ENCODE measurements around the gene CRISPLD2.
"Not testable (repeated sequence)": the region's sequence is repeated elsewhere in the genome, so short reads cannot be mapped to it uniquely, and the experiment has no call there.

Gene CRISPLD2

DNA sequence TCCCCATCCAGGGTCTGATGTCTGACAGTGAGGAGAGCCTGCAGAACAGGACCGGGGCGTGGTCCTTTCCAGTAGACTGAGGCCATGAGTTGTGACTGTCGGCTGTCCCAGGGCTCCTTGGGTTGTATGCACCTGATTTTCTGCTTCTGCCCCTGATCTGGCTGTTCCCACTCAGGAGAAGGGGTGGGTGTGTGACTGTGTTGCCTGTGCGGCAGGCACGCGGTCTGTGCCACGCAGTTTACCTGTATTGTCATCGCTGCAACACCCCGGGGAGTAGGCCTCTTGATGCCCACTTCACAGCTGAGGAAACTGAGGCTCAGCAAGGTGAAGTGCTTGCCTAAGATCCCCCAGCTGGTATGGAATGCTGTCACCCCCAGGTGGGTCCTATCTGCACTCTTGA is 1.4 kb downstream of the CRISPLD2 start:
- DNase-seq (ENCODE audit: low read depth in 3 of 3, low spot score in 1 of 3): no peak

DNA sequence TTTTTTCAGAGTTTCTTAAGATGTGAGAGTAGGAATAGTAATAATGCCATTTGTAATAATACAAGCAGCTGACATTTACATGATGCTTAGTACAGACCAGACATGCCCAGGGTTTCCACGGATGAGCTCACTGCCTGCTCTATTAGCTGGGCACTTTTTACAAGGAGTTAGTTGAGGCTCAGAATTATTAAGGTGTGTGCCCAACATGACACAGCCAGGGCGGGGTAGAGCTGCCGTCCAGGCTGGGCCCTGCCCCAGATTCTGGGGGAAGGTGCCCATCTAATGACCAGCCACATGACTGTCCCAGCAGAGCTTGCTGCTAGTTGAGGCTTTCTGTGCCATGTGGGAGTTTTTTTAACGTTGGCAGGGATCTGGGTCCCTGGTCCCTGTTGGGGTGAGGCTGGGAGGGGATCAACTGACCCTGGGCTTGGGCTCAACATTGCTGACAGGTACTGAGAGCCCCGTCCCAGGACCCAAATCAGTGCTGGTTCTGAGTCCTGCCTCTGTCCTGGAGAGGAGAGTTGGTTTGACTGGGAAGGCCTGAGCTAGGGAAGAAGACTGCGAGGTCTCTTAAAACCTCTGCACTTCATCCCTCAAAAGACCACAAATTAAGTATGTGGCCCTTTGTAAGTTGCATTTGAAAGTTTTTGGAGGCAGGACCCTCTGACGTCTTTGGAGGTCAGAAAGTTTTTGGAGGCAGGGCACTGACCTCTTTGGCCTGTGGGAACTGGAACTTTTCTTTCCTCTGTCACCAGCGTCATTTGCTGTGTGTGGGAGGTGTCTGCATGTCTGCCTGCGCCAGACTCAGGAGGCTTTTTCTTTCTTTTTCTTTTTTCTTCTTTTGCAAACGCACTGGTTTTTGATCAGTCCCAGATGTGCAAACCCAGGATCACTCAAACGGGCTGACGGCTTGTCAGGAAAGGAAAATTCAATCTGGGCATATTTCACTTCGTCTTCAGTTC is 2.2 kb downstream of the CRISPLD2 start:
- DNase-seq (ENCODE audit: low read depth in 3 of 3, low spot score in 1 of 3): no peak

DNA sequence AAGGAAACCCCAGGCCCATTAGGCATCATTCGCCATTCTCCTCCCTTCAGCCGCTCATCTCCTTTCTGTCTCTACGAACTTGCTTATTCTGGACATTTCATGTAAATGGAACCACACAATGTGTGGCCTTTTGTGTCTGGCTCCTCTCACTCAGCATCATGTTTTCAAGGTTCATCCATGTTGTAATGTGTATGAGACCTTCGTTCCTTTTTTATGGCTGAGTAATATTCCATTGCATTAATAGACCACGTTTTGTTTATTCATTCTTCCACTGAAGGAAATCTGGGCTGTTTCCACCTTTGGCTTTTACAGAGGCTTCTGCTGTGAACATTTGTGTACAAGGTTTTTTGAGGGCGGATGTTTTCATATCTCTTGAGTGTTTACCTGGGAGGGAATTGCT is 3.2 kb downstream of the CRISPLD2 start:
- DNase-seq (ENCODE audit: low read depth in 3 of 3, low spot score in 1 of 3): no peak

DNA sequence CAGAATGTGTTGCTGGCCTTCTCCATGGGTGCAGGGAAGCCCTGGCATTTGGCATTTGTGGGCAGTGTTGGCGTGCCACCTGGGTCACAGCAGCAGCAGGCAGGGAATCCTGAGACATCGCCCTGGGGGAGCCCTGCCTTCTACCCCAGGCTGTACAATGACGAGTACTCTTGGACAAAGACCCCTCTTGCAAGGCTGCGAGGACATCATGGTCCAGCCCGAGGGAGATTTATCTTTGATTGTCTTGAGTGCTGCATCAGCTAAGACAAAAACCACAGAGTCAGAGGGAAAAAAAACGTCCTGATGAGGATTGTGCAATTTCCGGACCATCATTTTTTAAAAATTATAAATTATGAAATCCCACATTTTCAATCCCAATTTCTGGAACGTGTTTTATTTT is 3.7 kb downstream of the CRISPLD2 start:
- no peak for DNase-seq (ENCODE audit: low read depth in 3 of 3, low spot score in 1 of 3)

DNA sequence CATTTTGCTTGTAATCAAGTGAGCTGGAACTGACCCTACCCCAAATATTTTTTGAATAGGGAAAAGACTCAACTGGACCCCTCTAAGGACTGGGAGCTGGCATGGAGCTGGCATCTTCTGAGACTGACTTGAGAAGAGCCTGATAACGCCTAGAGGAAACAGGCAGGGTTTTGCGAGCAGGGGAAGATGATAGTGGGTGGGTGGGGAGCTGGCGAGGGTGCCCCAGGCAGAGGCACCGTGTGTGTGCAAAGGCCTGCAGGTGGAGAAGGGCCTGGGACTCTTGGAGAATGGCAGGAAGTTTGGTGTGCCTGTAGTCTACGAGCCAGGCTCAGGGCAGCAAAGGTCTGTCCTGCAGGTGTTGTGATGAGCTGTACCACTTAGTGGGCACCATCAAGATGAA is 4.1 kb downstream of the CRISPLD2 start:
- DNase-seq (ENCODE audit: low read depth in 3 of 3, low spot score in 1 of 3): no peak

DNA sequence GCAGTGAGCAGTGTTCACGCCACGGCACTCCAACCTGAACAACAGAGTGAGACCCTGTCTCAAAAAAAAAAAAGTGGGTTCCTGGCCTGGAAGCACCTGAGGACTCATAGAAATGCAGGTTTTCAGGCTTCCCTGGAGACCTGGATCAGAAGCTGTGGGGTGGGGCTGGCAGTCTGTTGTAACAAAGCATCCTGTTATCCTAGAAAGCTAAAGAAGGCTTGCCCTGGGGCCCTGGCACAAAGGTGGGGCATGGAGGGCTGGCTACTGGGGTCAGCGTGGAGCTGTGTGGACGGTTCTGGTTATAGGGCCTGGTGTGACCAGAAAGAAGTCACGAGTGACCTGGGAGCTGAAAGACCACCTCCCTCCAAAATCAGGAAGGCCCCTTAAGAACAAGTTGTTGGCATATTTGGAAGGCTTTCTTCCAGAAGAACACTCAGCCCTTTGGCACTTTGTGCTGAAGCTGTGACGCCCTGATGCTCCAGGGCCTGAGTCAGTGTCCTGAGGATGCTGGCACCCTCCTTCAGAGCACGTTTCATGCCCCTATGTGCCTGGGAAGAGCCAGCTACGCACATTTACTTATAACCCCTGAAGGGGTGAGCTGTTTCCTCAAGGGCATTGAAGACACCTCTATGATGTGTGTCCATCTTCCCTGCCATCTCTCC is 6.2 kb downstream of the CRISPLD2 start:
- no peak for DNase-seq (ENCODE audit: low read depth in 3 of 3, low spot score in 1 of 3)

DNA sequence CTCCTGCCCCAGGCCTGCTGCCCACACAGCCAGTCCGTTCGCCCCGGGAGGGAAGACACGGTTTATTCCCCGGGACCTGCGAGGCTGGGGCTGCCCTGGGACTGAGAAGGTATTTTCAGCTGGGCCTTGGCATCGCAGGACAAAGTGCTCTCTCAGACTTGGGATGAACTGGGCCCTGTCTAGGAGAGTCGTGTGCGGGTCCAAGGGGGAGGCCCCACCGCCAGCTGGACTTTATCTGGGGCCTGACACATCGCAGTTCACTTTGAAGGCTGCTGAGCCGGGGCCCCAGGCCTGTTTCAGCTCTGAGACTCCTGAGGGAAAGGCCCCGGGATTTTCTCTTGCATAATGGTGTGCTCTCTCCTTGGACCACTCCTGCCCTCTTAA is 6.8 kb downstream of the CRISPLD2 start:
- DNase-seq (ENCODE audit: low read depth in 3 of 3, low spot score in 1 of 3): no peak

DNA sequence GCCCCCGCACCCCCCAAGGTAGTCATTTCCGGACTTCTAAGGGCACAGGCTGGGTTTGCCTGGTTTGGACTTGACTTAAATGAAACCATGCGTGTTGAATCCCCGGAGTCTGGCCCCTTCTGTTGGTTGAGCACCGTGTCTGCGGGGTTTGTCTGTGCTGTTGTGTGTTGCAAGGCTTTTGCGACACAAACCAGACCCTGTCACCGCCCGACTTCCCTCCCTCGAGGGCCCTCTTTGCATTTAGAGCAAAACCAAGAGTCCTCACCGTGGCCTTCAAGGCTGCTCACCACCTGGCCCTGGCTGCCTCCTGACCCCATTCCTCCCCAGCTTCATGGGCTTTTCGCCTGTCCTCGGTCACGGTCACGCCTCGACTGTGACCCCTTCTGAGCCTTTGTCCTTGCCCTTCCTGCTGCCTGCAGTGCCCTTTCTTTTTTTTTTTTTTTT is 7.4 kb downstream of the CRISPLD2 start:
- no peak for DNase-seq (ENCODE audit: low read depth in 3 of 3, low spot score in 1 of 3)

DNA sequence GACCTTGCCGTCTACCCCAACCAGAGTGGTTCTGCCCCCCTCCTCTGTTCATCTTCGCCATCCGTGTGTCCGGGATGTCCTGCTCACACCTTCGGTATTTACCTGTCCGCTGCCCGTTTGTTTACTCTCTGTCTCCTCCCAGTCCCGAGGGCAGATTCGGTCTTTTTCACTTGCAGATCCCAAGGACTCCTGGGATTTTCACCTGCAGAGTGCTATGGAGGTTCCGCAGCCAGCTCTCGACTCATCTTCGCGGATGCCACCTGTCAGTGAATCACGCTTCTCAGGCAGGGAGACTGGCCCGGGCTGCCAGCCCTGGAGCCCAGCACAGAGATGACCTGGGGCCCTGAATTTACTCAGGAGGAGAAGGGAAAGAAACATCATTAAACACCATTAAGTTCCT is 8.1 kb downstream of the CRISPLD2 start:
- no peak for DNase-seq (ENCODE audit: low read depth in 3 of 3, low spot score in 1 of 3)

DNA sequence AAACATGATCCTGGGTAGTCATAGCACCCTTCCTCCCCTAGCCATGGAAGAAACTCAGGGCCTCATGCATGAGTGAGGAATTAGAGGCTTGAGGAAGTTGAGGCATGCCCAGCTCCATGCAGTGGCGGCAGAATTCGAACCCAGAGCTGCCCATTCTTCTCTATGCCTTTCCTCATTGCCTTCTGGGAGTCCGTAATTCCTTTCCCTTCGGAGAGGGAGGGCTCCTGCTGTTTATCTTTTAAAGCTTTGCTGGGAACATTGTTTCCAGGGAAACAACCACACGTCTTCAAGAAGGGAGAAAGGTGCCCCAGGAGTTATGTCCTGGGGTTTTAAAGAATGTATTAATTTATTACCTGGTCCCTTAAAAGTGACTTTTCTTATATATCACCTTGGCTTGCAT is 8.5 kb downstream of the CRISPLD2 start:
- no peak for DNase-seq (ENCODE audit: low read depth in 3 of 3, low spot score in 1 of 3)

DNA sequence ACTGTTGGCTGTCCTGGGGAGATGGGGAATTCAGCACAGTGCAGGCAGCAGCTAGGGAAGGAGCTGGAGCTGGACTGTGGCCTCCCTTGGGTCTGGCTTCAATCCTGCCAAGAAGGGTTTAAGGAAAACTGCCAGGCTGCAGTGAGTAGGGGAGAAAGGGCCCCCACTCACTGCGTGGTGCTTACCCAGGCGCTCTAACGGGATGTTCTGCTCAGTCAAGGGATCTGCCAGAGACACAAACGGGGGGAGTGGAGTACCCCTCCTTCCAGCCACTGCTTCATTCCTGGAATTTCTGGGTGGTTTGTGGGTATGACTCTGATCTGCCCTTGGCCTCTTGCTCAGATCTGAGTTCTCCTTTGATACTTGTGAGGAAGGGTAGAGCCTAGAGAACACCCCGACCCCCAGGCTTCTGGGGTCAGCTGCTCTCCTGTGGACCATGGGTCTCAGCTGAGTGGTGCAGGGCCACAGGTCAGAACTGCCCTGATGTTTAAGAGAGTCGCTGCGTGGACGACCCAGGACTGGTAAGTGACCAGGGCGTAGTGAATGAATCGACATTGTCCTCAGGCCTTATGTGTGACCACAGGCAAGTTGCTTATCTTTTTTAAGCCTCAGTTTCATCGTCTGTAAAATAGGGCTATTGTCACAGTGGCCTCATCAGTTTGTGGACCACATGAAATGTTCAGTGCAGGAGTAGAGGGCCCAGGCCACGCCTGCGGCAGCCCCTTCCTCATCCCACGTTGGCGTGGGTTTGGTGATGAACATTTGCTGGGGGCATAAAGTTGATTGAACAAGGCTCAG is 9.6 kb downstream of the CRISPLD2 start:
- DNase-seq (ENCODE audit: low read depth in 3 of 3, low spot score in 1 of 3): no peak

DNA sequence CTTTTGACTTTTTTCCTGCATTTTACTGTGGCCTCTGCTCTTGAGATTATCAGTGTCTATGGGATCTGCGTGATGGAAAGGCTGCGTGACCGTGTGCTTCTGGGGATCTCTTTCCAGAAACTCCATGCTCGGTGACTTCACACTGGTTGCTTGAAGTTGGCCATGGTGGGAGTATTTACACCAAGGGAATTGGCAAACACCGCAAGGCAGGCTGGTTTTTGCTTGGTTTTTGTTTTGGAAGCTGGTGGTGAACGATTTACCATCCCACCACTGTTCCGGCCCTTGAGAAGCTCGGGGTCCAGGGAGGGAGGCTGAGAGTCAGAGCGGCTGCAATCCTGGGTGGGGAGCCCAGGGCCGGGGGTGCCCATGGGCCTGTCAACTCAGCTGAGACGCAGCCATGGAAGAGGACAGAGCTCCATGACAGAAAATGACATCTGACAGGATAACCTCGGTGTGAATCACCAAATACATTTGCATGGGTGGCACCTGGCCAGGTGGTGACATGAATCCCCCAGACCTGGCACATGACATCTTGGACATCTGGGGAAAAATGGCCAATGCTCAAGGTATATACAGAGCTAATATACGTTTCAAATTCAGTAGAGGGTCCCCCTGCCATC is 11.1 kb downstream of the CRISPLD2 start:
- DNase-seq (ENCODE audit: low read depth in 3 of 3, low spot score in 1 of 3): no peak

DNA sequence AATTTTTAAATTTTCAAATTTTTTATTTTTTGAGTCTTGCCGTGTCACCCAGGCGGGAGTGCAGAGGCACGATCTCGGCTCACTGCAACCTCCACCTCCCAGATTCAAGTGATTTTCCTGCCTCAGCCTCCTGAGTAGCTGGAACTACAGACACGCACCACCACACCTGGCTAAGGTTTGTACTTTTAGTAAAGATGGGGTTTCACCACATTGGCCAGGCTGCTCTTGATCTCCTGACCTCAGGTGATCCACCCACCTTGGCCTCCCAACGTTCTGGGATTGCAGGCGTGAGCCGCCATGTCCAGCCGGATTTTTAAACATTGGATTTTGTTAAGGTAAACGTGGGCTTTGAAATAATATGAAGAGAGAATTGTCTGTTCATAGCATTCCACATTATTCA is 11.9 kb downstream of the CRISPLD2 start:
- DNase-seq (ENCODE audit: low read depth in 3 of 3, low spot score in 1 of 3): not testable (repeated sequence)

DNA sequence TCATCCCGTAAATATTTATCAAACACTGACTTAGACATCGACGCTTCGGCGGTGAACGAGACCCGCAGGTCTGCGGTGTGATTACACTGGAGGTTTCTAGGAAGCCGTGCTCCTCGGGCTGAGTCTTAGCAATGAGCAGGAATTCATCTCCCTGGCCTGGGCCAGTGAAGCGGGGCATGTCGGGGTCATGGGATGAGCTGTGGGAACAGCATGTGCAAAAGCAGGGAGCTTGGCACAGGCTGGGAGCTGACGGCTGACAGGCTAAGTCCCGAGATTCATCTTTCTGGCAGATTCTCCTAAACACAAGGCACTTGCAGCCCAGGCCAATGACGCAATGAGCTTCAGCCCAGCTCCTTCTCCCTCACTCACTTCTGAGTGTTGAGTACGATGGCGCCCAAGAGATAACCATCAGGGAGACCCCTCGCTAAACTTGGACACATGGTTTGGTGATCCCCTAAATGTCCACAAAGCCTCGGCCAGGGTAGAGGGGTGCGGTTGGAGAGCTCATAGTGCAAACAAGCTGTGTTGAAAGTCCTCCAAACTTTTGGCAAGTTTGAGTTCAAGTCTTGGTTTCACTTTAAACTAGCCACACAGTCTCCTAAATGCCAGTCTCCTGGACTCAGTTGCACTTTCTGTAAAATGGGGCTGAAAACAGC is 12.8 kb downstream of the CRISPLD2 start:
- DNase-seq (ENCODE audit: low read depth in 3 of 3, low spot score in 1 of 3): no peak

DNA sequence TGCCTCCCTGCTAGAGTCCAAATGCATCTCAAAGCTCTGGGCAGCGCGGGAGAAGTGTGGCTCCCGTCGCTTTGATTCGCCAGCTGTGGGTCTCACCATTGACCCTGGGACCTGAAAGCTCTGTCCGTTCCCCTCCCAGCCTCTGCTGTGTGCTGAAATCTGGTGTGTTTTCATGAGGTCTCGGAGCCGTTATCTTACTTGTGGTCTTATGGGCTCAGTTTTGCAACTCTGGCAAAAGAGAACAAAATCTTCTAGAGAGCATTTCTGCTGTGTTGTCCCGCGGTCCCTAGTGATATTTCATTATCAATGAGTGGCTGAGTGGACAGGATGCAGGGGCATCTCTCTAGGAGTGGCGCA is 13.3 kb downstream of the CRISPLD2 start:
- no peak for DNase-seq (ENCODE audit: low read depth in 3 of 3, low spot score in 1 of 3)

DNA sequence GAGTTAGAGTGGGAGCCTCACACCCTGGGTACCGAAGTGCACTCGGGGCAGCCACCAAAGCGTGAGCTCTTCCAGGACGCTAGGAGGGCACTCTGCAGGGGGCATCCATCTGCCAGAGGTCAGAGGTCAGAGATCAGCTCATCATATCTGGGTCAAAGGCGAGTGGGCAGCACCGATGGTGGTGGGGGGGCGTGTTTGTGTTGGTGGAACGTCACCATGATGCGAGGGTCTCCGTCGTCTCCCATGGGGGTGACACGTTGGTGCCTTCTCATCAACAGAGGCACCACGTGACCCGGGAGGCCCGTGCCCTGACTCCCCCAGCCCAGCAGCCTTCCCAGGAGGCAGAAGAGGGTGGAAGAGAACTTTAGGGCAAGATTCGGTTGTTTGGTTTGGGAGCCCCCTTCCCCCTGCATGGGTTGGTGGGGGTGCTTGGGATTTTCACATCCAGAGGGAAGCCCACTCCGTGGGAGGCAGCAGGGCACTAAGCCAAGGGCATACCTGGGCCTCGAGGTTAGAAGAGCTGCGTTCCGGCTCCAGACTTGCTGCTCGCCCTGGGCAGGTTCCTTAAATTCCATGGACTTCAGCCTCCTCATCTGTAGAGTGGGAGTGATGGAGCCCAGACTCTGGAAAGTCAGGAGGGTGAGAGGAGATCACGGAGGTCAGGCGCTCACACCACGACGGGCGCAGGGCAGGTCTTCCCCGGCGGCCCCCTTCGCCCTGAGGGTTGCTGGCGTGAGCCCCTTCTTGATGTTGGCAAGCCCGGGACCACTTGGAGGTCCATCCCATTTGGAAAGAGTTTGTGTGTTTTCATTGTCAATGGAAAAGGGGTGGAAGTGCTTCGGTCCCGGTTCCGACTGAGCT is 14.0 kb downstream of the CRISPLD2 start:
- DNase-seq (ENCODE audit: low read depth in 3 of 3, low spot score in 1 of 3): no peak

DNA sequence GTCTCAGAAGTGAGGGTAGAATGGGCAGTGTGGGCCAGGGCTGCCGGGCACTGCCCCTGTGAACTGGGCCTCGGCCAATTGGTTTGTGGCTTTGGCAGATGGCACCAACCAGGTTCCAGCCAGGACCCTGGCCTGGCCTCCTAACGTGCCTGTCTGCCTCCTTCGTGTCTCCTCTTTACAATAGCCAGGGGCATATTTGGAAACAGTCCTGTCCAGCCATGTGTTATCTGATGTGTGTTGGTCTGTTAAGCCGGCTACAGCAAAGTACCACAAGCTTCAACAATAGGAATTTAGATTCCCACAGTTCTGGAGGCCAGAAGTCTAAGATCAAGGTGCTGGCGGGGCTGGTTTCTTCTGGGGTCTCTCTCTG is 14.6 kb downstream of the CRISPLD2 start:
- no peak for DNase-seq (ENCODE audit: low read depth in 3 of 3, low spot score in 1 of 3)

DNA sequence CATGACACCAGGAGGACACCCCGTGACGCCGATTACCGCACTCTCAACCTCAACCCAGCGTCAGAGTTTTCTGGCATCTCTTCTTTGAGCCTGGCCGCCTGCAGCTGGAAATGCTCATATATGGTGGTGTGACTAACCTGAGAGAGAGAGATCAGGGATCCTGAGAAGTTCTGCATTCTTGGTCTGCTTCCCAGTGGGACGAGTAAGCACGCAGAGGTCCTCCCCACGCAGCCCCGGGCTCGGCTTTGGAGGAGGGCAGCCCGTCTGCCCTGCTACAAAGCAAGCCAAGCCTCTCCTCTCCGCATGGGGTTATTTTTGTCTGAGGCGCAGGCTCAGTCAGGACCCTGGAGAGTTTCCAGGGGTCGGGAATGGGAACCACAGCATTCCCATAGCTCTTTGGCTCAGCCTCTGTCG is 16.5 kb downstream of the CRISPLD2 start:
- no peak for DNase-seq (ENCODE audit: low read depth in 3 of 3, low spot score in 1 of 3)

DNA sequence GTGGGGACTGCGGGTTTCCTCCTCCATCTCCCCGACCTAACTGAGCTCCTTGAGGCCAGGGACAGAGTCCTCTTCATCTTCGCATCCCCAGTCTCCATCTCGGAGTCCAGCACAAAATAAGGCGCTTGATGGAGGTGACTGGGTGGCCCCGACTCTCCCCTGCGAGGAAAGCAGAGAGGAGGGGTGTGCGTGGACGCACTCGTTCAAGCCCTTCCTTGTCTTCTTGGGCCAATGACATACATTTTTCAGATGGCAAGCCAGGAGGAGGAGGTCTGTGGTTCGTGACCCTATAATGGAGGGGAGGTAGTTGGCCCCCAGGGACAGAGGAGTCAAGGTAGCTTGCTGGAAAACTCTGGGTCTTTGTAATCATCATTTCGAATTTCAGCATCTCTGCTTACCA is 17.2 kb downstream of the CRISPLD2 start:
- DNase-seq (ENCODE audit: low read depth in 3 of 3, low spot score in 1 of 3): no peak

DNA sequence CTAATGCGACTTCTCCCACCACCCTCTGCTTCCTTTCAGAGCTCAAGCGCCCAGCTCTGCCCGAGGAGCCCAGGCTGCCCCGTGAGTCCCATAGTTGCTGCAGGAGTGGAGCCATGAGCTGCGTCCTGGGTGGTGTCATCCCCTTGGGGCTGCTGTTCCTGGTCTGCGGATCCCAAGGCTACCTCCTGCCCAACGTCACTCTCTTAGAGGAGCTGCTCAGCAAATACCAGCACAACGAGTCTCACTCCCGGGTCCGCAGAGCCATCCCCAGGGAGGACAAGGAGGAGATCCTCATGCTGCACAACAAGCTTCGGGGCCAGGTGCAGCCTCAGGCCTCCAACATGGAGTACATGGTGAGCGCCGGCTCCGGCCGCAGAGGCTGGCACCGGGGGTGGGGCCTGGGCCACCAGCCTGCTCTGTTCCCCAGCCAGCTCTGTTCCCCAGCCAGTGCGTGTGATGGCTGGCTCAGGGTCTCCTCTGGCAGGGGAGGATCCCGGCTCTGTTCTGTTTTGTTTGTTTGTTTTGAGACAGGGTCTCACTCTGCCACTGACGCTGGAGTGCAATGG is 18.7 kb downstream of the CRISPLD2 start:
- no peak for DNase-seq (ENCODE audit: low read depth in 3 of 3, low spot score in 1 of 3)

Data from stimulated activated CD4-positive, alpha-beta T cell treated with anti-CD3 and anti-CD28 coated beads, TNF-alpha, amount 100 ng/mL, for 1 hour (primary cell).